GM21360 (cell line): ENCODE data around the gene MT1A.
A peak's percentile ranks its signal among the peaks of the same experiment; 100 is the strongest.

Source experiments
- ATAC-seq: cut with Tn5 transposase; IDR thresholded peaks from one replicate; pipeline ENCODE4 v1.9.1; 2021; ENCODE audit warnings: mild to moderate bottlenecking, moderate library complexity; ENCODE audit not compliant: unreplicated experiment

Gene MT1A

GRCh38 chr16:56675685-56676210 is 37.3 kb downstream of the MT1A start:
- ATAC-seq, result no peak

DNA sequence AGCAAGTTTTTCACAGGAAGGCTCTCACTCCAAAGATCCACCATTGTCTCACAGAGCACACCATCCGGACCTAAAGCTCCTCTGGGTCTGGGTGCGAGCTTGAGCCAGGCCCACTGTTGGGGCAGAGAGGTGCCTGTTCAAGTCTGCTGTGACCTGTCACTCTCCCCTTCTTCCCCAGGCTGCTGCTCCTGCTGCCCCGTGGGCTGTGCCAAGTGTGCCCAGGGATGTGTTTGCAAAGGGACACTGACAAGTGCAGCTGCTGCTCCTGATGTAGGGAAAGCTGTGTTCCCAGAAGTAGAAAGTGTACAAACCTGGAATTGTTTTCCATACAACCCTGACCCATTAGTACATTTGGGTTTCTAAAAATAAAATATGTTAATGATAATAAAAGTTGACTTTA is 39.0 kb downstream of the MT1A start:
- no peak for ATAC-seq

- ATAC-seq, result no peak
Observed at GRCh38 chr16:56679078-56679730, 40.7 kb downstream of the MT1A start.

DNA sequence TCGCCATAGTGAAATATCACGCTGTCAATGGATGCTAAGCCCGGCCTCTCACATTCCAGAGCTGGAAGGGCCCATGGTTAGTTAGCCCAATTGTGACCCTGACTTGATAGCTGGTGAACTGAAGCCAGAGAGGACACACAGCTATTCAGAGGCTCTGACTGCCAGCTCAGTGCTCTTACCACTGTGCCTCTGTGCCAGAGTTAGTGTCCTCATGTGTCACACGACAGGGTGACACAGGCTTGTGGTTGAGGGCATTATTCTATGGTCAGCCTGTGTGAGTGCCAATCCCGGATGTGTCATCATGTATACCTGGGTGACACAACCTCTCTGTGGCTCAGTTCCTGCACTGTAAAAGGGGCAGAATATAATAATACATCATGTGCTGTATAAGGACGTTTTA is 41.4 kb downstream of the MT1A start:
- ATAC-seq, result no peak

GRCh38 chr16:56681939-56682702 is 43.7 kb downstream of the MT1A start, which contains the start of gene MT1X:
TSS of gene MT1X (plus strand) at chr16:56682470. CDS start at chr16:56682541, 71 bp downstream.
- peak; percentile 97 for ATAC-seq

DNA sequence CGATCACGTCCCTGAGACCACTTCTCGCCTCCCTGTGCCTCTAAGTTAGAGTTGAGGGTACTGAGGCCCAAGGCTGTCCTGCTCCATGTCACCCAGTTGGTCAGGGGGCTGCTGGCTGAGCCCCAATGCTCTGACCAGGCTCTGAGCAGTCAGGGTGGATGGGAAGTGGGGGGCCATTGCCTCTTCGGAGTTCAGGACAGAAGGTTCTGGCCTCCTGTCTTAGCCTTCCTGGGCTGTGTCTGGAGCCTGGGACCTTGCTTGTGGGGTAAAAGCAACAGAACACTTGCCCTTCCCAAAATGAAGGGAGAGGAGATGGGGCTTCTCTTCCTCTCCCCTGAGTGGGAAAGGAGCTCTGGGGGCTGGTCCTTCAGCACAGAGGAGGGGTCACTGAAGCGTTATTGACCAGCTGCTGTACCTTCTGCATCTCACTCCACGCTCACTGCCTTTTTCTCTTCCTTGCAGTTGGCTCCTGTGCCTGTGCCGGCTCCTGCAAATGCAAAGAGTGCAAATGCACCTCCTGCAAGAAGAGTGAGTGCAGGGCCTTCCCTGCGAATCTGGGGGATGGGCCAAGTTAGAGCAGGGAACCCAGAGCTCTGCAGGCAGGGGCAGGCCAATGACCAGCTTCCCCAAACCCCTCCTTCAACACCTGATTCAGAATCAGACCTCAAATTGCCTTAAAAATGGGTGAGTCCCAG is 44.4 kb downstream of the MT1A start:
- ATAC-seq, result no peak

DNA sequence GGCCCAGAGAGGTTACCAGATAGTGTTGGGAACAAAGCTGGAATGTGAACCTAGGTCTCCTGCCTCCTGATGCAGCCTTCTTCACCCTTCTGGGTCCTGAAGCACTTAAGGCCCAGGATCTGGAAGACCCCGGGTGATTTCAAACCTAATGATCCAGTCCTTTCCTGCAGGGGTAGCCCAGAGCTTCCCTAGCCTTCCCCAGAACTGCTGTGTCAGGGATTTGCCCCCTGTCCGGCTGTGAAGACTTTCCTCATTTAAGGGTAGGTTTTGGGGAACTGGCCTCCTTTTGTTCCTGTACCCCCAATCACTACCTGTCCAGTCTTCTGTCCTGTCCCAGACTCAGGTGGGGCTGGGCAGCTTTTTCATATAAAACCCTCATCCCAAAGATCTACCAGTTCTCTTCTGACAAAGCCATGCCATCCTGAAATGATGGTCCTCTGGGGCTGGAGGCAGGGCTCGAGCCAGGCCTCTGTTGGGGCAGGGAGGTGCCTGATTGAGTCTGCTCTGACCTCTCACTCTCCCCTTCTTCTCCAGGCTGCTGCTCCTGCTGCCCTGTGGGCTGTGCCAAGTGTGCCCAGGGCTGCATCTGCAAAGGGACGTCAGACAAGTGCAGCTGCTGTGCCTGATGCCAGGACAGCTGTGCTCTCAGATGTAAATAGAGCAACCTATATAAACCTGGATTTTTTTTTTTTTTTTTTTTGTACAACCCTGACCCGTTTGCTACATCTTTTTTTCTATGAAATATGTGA is 45.1 kb downstream of the MT1A start:
- ATAC-seq, result no peak

- ATAC-seq, result no peak
Observed at GRCh38 chr16:56684256-56684925, 45.9 kb downstream of the MT1A start.

DNA sequence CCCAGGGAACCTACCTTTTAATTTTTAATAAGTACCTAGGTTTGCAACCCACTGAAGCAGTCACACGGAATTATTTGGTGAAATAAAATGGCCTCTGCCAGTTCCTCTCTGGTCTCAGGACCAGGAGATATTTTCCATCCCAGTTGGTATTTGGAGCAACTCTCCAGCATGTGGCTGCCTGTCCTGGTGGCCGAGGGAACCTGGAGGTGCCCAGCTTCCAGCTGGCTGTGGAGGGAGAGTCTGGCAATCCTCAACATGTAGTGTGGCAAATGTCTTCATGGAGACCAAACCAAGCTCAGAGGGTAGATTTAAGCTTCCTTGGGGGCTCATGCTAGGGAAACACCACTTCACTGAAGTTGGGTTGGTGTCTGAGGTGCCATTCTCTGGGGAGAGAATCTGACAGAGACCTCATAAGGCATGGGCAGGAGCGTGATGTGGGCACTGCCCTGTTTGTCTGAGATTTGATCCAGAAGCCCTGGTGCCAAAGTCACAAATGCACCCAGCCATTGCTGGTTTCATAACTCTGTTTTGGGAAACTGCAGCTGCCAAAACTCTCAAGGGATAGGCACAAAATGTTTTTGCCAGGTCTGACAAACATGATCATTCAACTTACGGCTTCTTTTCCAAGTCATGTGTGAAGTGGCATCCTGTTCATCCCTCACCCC is 46.6 kb downstream of the MT1A start:
- no peak for ATAC-seq

DNA sequence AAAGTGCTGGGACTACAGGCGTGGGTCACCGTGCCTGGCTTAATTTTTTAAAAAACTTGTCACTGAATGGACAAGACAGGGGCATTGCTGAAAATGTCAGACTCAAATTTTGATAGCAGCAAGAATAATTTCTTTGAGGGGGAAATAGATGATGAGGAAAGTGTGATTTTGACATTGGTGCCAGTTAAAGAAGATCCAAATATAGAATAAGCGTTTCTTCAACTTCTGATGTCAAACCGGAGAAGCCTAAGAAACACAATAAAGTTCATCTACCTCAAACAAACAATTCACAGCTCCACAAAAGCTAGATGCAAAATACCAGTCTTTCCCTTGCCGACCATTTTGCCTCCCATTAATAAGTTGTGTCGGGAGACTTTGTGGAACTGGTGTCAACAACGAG is 48.3 kb downstream of the MT1A start:
- ATAC-seq, result no peak

DNA sequence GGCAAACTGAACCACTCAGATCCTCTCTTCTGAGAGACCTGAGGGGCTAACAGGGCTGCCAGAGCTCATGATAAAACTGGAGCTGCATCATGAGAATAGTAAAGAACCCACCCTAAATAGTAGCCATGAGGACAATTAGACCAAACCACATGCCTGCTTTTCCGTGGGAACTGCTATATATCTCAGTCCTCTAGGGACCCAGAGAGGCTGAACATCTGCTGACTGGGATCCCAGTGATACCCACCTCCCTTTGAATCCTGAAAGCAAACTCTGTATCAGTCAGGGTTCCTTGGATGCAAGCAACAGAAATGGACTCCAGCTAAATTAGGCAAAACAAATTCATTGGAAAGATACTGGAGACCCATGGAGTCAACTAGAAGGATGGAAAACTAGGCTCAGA is 50.3 kb downstream of the MT1A start:
- no peak for ATAC-seq

DNA sequence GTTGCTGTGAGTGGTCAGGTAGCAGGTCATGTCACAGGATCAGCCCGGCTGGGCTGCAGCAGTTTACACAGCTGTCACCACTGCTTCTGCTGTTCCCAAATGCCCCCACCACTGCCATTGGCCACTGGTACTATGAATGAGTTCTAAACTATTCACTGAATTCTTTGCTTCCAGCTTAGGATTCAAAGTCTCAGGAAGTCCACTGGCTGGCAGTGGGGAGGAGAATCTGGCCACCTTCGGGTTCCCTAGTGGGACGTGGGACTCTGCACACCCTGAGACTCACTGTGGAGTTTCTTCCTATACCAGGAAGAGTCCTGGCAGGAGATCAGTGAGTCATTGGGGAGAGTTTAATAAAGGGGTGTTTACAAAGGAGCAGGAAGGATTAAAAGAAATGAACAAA is 50.7 kb downstream of the MT1A start:
- ATAC-seq, result no peak
